PC-3 (cell line): Measurements from ENCODE around the gene BBOX1.

Experiments
- CTCF ChIP-seq: fragments of 300-600 bp; sonication (generic); conservative IDR thresholded peaks from 2 replicates; pipeline ENCODE4 v1.5.1; 2017; ENCODE audit warnings: antibody characterized with exemption, low read depth, mild to moderate bottlenecking, low read length
- EZH2 ChIP-seq: fragments of 300-600 bp; sonication (generic); IDR thresholded peaks from one replicate; pipeline ENCODE4 v1.6.1; 2017; ENCODE audit warnings: antibody characterized with exemption, mild to moderate bottlenecking, low read length; ENCODE audit not compliant: unreplicated experiment
- EZH2phosphoT487 ChIP-seq: fragments of 300-600 bp; sonication (generic); IDR thresholded peaks from 2 replicates; pipeline ENCODE4 v1.6.1; 2018; ENCODE audit warnings: mild to moderate bottlenecking, antibody characterized with exemption, low read length, borderline replicate concordance

GRCh38 chr11:27095059-27095458, 54.4 kb downstream of the BBOX1 start:
- TF ChIP-seq CTCF: no peak
- no peak for TF ChIP-seq EZH2phosphoT487
- TF ChIP-seq EZH2: no peak
